ENCODE measurements around the gene SLC2A6. TPM values are rescaled to one million over a fixed set of nuclear protein-coding genes. Genes with fewer than 3 reads are reported as not detected.
"Not testable (repeated sequence)": the region's sequence is repeated elsewhere in the genome, so short reads cannot be mapped to it uniquely, and the experiment has no call there.

SLC2A6 gene
- total RNA-seq, 2 donors from 2014 or later: 15.0 to 42.3 TPM

DNA sequence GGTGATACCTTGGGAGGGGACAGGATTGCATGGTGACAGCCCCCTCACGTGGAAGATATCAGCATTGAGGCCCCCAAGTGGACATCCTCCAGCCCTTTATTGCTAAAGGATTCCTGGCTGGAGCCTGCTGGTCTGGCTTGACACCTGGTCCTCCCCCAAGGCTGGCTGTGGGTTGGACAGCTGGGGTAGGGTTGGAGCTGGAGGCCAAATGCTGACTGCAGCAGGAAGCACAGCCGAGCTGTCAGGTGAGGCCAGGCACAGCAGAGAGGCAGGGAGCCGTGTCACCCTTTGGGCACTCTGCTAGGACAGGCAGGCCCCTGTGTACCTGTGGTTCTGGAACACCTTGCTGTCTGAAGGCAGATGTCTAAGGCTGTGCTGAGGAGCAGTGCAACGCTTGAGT lies 16.9 kb downstream of the SLC2A6 start:
- Mint-ChIP-seq H3K36me3 (no peaks in the 10 kb centered on the region), H3K4me1 (ENCODE audit: low read depth in 2 of 2) (peaks cover 0 to 14% of the 10 kb centered on the region in 2 donors), H3K9me3 (no peaks in the 10 kb centered on the region), H3K27ac (no peak overlapping the region), H3K4me3 (no peak overlapping the region), H3K27me3 (no peaks in the 10 kb centered on the region)
- DNase-seq (ENCODE audit: low spot score) (no peak), ATAC-seq (no peak)

DNA sequence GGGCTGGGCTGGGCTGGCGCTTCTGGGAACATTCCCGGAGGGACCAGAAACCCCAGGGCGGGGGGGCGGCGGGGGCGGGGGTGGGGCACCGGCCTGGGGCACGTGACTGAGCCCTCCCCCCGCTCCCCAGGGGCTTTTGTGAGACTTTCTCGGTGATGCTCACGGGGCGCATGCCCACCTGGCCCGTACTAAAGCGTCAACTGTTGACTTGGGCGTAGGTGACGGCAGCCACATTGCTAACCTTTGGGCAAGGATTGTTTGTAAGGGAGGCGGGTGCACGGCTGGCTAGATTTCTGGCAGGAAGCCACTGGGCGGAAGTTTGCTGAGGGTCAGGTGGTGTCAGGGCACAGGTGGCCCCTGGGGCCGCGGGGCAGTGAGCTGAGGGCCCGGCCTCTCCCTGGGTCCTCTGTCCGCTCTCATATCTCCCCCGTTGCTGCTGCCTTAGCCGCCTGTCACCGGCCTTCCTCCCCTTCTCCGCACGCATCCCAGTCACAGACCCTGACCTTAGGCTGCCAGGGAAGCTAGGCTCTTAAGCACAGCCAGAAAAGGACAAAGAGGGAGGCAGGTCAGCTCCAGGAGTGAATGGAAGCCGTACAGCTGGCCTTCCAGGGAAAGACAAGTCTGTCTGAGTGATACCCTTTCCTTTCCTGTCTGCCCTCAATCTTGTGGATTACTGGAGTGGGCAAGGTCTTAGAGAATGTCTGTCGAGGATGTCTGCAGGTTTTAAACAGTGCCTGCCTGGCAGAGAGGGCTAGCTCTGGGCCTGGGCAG lies 18.3 kb downstream of the SLC2A6 start:
- no peak for ATAC-seq
- no peaks in the 10 kb centered on the region for H3K9me3 Mint-ChIP-seq
- H3K4me1 Mint-ChIP-seq (ENCODE audit: low read depth in 2 of 2): peaks cover 0 to 14% of the 10 kb centered on the region in 2 donors
- H3K27ac Mint-ChIP-seq: no peak overlapping the region
- peak overlapping the region; percentile 55 for H3K4me3 Mint-ChIP-seq
- DNase-seq (ENCODE audit: low spot score): no peak
- H3K27me3 Mint-ChIP-seq: no peaks in the 10 kb centered on the region
- H3K36me3 Mint-ChIP-seq: no peaks in the 10 kb centered on the region

DNA sequence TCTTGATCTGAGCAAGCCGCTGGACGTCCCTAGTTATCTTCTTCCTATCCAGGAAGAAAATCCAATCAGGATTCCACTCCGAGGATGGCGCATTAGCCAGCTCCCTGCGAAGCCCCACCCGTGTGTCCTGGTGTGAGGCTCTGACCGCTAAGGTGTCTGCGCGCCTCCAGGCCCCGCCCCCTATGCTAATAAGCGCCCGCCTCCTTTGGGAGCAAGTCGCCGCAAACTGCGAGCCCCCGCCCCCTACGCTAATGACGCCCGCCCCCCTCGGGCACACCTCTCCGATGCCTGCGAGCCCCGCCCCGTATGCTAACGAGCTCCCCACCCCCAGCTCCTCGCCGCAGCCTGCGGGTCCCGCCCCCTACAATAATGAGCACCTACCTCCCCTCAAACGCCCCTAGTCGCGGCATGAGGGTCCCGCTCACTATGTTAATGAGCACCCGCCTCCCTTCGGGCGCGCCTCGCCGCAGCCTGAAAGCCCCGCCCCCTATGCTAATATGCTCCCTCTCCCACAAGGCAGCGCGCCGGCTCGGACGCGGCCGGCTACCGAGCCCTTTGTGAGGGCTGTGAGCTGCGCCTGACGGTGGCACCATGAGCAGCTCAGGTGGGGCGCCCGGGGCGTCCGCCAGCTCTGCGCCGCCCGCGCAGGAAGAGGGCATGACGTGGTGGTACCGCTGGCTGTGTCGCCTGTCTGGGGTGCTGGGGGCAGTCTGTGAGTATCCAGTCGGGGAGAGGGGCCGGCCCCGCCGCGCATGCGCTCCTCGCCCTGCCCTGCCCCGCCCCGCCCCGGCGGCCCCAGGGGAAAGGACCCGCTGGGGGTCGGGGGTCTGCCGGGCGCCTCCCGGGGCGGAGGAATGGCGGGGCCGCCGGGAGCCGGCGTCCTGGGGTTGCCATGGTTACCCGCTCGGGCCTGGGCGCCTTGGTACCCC lies 19.2 kb downstream of the SLC2A6 start, which contains the start of gene CACFD1:
CACFD1 (plus strand) TSS at position 503 of the 929 bp plus-strand sequence; CDS start at position 592, 89 bp downstream.
- Mint-ChIP-seq H3K27ac (peak within 1 kb of the TSS; percentile 60 to 86), H3K4me1 (ENCODE audit: low read depth in 2 of 2) (peaks cover 0 to 14% of the 10 kb centered on the region in 2 donors), H3K4me3 (peak within 1 kb of the TSS; percentile 89), H3K9me3 (no peaks in the 10 kb centered on the region), H3K27me3 (no peaks in the 10 kb centered on the region), H3K36me3 (no peaks in the 10 kb centered on the region)
- ATAC-seq: peak; percentile 90 to 92
- DNase-seq (ENCODE audit: low spot score): peak; percentile 94

DNA sequence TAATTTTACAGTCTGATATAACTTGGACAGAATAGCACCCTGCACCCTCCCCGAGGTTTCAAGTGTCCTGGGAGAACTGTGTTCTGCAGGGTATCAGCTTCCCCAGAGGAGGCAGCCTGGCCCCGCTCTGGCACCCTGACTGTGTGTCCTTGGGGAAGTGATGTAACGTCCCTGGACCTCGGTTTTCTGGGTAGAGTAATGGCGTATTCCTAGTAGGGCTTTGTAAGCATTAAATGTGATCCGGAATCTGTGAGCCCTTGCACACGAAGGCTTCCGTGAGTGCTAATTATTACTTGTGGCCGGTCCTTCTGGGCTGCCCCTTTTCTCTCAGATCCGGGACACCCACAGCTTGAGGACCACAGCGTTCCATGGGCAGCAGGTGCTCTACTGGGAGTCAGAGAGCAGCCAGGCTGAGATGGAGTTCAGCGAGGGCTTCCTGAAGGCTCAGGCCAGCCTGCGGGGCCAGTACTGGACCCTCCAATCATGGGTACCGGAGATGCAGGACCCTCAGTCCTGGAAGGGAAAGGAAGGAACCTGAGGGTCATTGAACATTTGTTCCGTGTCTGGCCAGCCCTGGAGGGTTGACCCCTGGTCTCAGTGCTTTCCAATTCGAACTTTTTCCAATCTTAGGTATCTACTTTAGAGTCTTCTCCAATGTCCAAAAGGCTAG lies 20.1 kb downstream of the SLC2A6 start:
- peak overlapping the region; percentile 89 for H3K4me3 Mint-ChIP-seq
- H3K9me3 Mint-ChIP-seq: no peaks in the 10 kb centered on the region
- no peaks in the 10 kb centered on the region for H3K27me3 Mint-ChIP-seq
- H3K27ac Mint-ChIP-seq: peak overlapping the region in 1 of 2 donors; percentile 86
- peaks cover 0 to 10% of the 10 kb centered on the region in 2 donors for H3K4me1 Mint-ChIP-seq (ENCODE audit: low read depth in 2 of 2)
- ATAC-seq (no peak), DNase-seq (ENCODE audit: low spot score) (no peak)
- H3K36me3 Mint-ChIP-seq: no peaks in the 10 kb centered on the region

DNA sequence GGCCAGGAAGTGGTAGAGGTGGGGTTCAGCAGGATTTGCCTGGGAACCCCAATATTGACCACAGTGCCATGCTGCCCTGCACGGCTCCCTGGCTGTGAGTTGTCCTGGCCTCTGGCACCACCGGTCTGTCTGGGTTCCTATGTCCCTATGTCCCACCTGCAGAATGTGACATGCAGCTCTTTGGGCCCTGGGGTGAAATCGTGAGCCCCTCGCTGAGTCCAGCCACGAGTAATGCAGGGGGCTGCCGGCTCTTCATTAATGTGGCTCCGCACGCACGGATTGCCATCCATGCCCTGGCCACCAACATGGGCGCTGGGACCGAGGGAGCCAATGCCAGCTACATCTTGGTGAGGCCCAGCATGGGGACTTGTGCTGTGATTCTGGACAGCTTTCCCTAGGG lies 21.2 kb downstream of the SLC2A6 start:
- Mint-ChIP-seq H3K4me3 (no peak overlapping the region), H3K27ac (no peak overlapping the region), H3K27me3 (no peaks in the 10 kb centered on the region), H3K9me3 (no peaks in the 10 kb centered on the region), H3K4me1 (ENCODE audit: low read depth in 2 of 2) (peaks cover 0 to 8% of the 10 kb centered on the region in 2 donors), H3K36me3 (no peaks in the 10 kb centered on the region)
- ATAC-seq (no peak), DNase-seq (ENCODE audit: low spot score) (no peak)

DNA sequence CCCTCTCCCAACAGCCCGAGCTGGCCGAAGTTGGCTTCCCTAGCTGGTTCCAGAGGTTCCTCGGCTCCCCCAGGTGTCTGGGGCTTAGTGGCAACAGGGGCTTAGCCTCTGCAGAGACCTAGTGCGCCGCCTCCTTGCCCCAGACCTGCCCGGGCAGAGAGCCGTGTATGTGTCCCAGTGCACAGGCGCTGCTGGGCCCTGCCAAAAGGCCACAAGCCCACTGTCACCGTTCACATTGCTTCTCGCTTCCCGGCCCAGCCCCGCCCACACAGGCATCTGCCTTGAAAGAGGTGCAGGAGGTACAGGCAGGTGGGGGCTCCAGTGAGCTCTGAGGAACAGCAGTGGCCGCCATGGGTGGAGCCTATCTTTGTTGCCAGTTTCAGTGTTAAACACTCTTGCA lies 21.7 kb downstream of the SLC2A6 start:
- Mint-ChIP-seq H3K36me3 (no peaks in the 10 kb centered on the region), H3K4me1 (ENCODE audit: low read depth in 2 of 2) (peaks cover 0 to 8% of the 10 kb centered on the region in 2 donors), H3K27ac (no peak overlapping the region), H3K9me3 (no peaks in the 10 kb centered on the region), H3K4me3 (no peak overlapping the region), H3K27me3 (no peaks in the 10 kb centered on the region)
- ATAC-seq: no peak
- DNase-seq (ENCODE audit: low spot score): no peak

DNA sequence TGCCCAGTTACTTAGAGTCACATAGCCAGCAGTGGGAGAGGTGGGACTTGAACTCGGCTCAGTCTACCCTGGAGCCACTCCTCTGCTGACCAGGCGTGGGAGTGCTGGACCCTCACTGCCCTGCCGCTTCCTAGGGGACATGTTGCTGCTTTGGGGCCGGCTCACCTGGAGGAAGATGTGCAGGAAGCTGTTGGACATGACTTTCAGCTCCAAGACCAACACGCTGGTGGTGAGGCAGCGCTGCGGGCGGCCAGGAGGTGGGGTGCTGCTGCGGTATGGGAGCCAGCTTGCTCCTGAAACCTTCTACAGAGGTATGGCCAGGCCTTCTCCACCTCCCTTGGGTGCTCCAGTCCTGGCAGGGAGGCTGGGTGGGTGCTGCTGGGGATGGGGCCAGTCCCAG lies 22.5 kb downstream of the SLC2A6 start:
- DNase-seq (ENCODE audit: low spot score) (no peak), ATAC-seq (no peak)
- Mint-ChIP-seq H3K36me3 (no peaks in the 10 kb centered on the region), H3K27ac (no peak overlapping the region), H3K4me1 (ENCODE audit: low read depth in 2 of 2) (peaks cover 0 to 6% of the 10 kb centered on the region in 2 donors), H3K4me3 (no peak overlapping the region), H3K27me3 (no peaks in the 10 kb centered on the region), H3K9me3 (no peaks in the 10 kb centered on the region)

DNA sequence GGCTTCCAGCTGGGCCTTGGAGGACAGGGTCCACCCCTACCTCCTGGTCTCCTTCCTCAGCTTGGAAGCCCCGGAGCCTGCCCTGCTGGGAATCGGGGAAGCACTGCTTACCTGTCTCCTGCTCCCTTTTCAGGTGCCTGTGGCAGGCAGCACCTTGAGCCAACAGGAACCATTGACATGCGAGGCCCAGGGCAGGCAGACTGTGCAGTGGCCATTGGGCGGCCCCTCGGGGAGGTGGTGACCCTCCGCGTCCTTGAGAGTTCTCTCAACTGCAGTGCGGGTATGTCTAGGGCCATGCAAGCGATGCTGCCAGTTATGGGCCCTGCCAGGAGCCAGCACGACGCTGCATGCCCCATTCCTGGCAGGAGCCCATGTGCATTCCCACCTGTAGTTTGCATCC lies 23.0 kb downstream of the SLC2A6 start:
- H3K27ac Mint-ChIP-seq: no peak overlapping the region
- ATAC-seq: no peak

DNA sequence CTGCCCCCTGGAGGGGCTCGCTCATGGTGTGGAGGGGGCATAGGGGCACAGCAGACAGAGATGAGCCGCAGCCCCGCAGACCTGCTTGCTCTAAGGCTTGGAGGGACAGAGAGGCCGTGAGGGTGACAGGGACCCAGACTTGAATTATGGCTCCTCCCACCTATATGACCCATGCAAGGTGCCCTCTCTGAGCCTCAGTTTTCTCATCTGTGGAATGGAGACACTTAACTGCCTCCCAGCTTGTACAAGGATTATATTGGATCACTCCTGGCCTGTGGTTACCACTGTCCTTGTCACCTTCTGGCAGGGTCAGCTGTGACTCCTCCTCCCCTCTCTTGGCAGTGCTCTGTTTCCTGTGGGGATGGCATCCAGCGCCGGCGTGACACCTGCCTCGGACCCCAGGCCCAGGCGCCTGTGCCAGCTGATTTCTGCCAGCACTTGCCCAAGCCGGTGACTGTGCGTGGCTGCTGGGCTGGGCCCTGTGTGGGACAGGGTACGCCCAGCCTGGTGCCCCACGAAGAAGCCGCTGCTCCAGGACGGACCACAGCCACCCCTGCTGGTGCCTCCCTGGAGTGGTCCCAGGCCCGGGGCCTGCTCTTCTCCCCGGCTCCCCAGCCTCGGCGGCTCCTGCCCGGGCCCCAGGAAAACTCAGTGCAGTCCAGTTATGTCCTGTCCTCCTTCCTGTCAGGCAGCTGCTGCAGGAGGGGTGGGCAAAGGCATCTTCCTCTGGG lies 23.8 kb downstream of the SLC2A6 start:
- Mint-ChIP-seq H3K27ac (no peak overlapping the region), H3K4me3 (no peak overlapping the region), H3K9me3 (no peaks in the 10 kb centered on the region), H3K36me3 (no peaks in the 10 kb centered on the region), H3K4me1 (ENCODE audit: low read depth in 2 of 2) (peaks cover 0 to 3% of the 10 kb centered on the region in 2 donors), H3K27me3 (no peaks in the 10 kb centered on the region)
- DNase-seq (ENCODE audit: low spot score): no peak
- ATAC-seq: no peak

More for the DNA sequence above, 23.0 kb downstream of the SLC2A6 start:
- H3K27me3 Mint-ChIP-seq: no peaks in the 10 kb centered on the region
- no peaks in the 10 kb centered on the region for H3K9me3 Mint-ChIP-seq
- H3K36me3 Mint-ChIP-seq: no peaks in the 10 kb centered on the region
- DNase-seq (ENCODE audit: low spot score): no peak
- peaks cover 0 to 6% of the 10 kb centered on the region in 2 donors for H3K4me1 Mint-ChIP-seq (ENCODE audit: low read depth in 2 of 2)
- no peak overlapping the region for H3K4me3 Mint-ChIP-seq

DNA sequence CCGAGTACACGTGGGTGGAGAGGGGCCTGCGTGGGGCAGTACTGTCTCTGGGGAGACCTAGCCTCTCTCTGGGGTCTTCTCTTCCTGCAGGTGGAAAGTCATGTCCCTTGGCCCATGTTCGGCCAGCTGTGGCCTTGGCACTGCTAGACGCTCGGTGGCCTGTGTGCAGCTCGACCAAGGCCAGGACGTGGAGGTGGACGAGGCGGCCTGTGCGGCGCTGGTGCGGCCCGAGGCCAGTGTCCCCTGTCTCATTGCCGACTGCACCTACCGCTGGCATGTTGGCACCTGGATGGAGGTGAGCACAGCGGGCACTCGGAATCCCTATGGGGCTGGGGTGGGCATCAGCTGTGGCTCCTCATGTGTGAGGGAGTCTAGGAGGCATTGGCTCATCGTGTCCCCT lies 24.6 kb downstream of the SLC2A6 start:
- DNase-seq (ENCODE audit: low spot score) (no peak), ATAC-seq (no peak)
- no peaks in the 10 kb centered on the region for H3K4me1 Mint-ChIP-seq (ENCODE audit: low read depth in 2 of 2)
- no peaks in the 10 kb centered on the region for H3K36me3 Mint-ChIP-seq
- H3K27ac Mint-ChIP-seq: no peak overlapping the region
- H3K4me3 Mint-ChIP-seq: no peak overlapping the region
- no peaks in the 10 kb centered on the region for H3K9me3 Mint-ChIP-seq
- no peaks in the 10 kb centered on the region for H3K27me3 Mint-ChIP-seq

DNA sequence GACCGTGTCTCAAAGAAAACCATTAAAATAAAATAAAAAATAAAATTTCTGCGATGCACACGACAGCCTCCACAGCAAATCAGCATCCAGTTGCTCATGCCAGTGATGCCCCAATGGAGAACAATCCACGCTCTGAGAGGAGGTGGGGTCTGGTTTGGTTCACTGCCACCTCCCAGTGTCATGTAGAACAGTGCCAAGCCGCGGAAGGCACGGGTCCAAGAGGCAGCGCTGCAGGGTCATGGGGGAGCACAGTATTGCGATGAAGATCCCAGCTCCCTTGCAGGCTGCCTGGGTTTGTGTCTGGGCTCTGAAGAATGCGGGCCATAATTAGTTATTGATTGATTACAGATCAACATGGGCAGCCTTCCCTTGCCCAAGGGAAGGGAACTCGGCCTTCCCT lies 25.2 kb downstream of the SLC2A6 start:
- H3K36me3 Mint-ChIP-seq: no peaks in the 10 kb centered on the region
- no peaks in the 10 kb centered on the region for H3K9me3 Mint-ChIP-seq
- H3K4me1 Mint-ChIP-seq (ENCODE audit: low read depth in 2 of 2): no peaks in the 10 kb centered on the region
- no peaks in the 10 kb centered on the region for H3K27me3 Mint-ChIP-seq
- ATAC-seq (no peak), DNase-seq (ENCODE audit: low spot score) (no peak)
- no peak overlapping the region for H3K27ac Mint-ChIP-seq
- H3K4me3 Mint-ChIP-seq: no peak overlapping the region

DNA sequence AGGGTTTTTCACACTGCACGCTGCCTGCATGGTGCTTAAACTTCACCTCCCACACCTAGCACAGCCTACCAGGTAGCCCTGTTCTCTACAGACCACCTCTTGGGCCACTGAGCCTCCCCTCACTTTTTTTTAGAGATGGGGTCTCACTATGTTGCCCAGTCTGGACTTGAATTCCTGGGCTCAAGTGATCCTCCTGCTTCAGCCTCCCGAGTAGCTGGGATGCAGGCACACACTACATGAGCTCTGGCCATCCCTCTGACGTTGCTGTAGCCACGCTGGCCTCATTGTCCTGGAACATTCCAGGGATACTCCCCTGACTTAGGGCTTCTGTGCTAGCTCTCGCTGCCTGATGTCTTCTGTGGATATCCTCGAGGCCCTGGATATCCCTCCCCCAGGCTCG lies 26.3 kb downstream of the SLC2A6 start:
- no peak overlapping the region for H3K27ac Mint-ChIP-seq
- no peak for DNase-seq (ENCODE audit: low spot score)
- ATAC-seq: no peak
- no peaks in the 10 kb centered on the region for H3K36me3 Mint-ChIP-seq
- no peaks in the 10 kb centered on the region for H3K27me3 Mint-ChIP-seq
- no peaks in the 10 kb centered on the region for H3K4me1 Mint-ChIP-seq (ENCODE audit: low read depth in 2 of 2)
- H3K4me3 Mint-ChIP-seq: no peak overlapping the region
- H3K9me3 Mint-ChIP-seq: no peaks in the 10 kb centered on the region

DNA sequence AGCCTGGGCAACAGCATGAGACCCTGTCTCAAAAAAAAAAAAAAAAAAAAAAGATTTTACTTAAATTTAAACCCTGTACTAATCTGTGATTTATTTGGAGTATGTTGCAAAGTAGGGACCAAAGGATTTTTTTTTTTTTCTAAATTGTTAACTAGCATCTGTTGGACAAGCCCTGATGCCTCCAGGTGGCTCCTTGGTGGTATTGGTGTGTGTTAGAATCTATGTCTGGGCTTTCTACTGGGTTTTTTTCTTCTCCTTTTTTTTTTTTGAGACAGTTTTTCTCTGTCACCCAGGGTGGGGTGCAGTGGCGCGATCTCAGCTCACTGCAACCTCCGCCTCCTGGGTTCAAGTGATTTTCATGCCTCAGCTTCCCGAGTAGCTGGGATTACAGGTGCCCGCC lies 27.0 kb downstream of the SLC2A6 start:
- not testable (repeated sequence) for H3K36me3 Mint-ChIP-seq; ATAC-seq; H3K9me3 Mint-ChIP-seq; H3K4me3 Mint-ChIP-seq; H3K27me3 Mint-ChIP-seq; H3K27ac Mint-ChIP-seq; DNase-seq (ENCODE audit: low spot score); H3K4me1 Mint-ChIP-seq (ENCODE audit: low read depth in 2 of 2)
